ENCODE results near the gene TSTD1. TPM values are rescaled to one million over a fixed set of nuclear protein-coding genes. Genes with fewer than 3 reads are reported as not detected.

TSTD1 gene
- polyA plus RNA-seq, 3 donors = 9.9 to 20.3 (median 11.8) TPM

- intact Hi-C loops (cut with micrococcal nuclease) = loop anchor here (1.0 to 5.0 kb wide), 2 partner anchors 10 to 59 kb away; partner anchors contain the start of gene DEDD (in 1 of the 2)
- 93% methylated on average over 19 of the region's 19 CpGs for WGBS (ENCODE audit: insufficient coverage)
- no peak overlapping the region for H3K9ac ChIP-seq (ENCODE audit: insufficient read depth, low read length, poor library complexity, severe bottlenecking)
- Mint-ChIP-seq H3K27me3 (ENCODE audit: low read depth in 3 of 3) (peaks cover 0 to 1% (median 0%) of the 10 kb centered on the region in 3 donors), H3K27ac (peak overlapping the region in 1 of 7 donors; percentile 33), H3K36me3 (peaks cover 0 to 2% of the 10 kb centered on the region in 2 donors), H3K4me1 (peaks cover 32% of the 10 kb centered on the region), H3K4me3 (no peak overlapping the region), H3K9me3 (peaks cover 0 to 2% (median 0%) of the 10 kb centered on the region in 7 donors)
- peaks cover 25 to 29% of the 10 kb centered on the region in 2 donors for H3K4me1 ChIP-seq (ENCODE audit: control insufficient read depth in 1 of 2, insufficient read depth in 2 of 2, low read length in 2 of 2)
- H4K20me1 ChIP-seq (ENCODE audit: insufficient read depth, low read length) = no peaks in the 10 kb centered on the region
- no peak for TF ChIP-seq CTCF (IDR thresholded peaks at IDR 0.05)
- no peaks in the 10 kb centered on the region for H3K9me3 ChIP-seq (replicated peaks in 1 of 2; ENCODE audit: control insufficient read depth in 1 of 2, insufficient read depth in 1 of 2, low read length in 2 of 2)
- H3K4me2 ChIP-seq (replicated peaks; ENCODE audit: extremely low read depth, low read length, poor library complexity, severe bottlenecking) = no peak overlapping the region
- no peak for DNase-seq
- no peak overlapping the region for H2AFZ ChIP-seq (ENCODE audit: insufficient read depth, low read depth, low read length, poor library complexity, severe bottlenecking)
- H3K79me2 ChIP-seq (ENCODE audit: insufficient read depth, low read length) = peaks cover 26% of the 10 kb centered on the region
- H3K36me3 ChIP-seq (replicated peaks in 1 of 2; ENCODE audit: control insufficient read depth in 1 of 2, insufficient read depth in 2 of 2, low read length in 2 of 2) = no peaks in the 10 kb centered on the region
- H3K27me3 ChIP-seq (ENCODE audit: control insufficient read depth in 2 of 2, insufficient read depth in 2 of 2, low read length in 2 of 2) = no peaks in the 10 kb centered on the region
- H3K4me3 ChIP-seq (replicated peaks in 1 of 3; ENCODE audit: low read depth in 2 of 3, low read length in 3 of 3) = no peak overlapping the region
- no peak overlapping the region for H3K27ac ChIP-seq (ENCODE audit: low read depth in 1 of 2, low read length in 2 of 2)
These were observed 34.1 kb upstream of the TSTD1 start for GRCh38 chr1:161072751-161073449.

GRCh38 chr1:161071886-161072371 lies 33.2 kb upstream of the TSTD1 start:
- H3K36me3 Mint-ChIP-seq = peaks cover 1 to 12% of the 10 kb centered on the region in 2 donors
- no peaks in the 10 kb centered on the region for H3K9me3 ChIP-seq (replicated peaks in 1 of 2; ENCODE audit: control insufficient read depth in 1 of 2, insufficient read depth in 1 of 2, low read length in 2 of 2)
- peaks cover 0 to 1% (median under 1%) of the 10 kb centered on the region in 3 donors for H3K27me3 Mint-ChIP-seq (ENCODE audit: low read depth in 3 of 3)
- DNase-seq = peak; percentile 69 to 84 (median 79)
- no peak overlapping the region for H3K27ac ChIP-seq (ENCODE audit: low read depth in 1 of 2, low read length in 2 of 2)
- WGBS (ENCODE audit: insufficient coverage) = 33% methylated on average over 8 of the region's 9 CpGs
- H4K20me1 ChIP-seq (ENCODE audit: insufficient read depth, low read length) = peaks cover under 1% of the 10 kb centered on the region
- H3K27ac Mint-ChIP-seq = peak overlapping the region in 6 of 7 donors; percentile 43 to 82 (median 72)
- H3K4me3 ChIP-seq (replicated peaks in 1 of 3; ENCODE audit: low read depth in 2 of 3, low read length in 3 of 3) = no peak overlapping the region
- no peaks in the 10 kb centered on the region for H3K27me3 ChIP-seq (ENCODE audit: control insufficient read depth in 2 of 2, insufficient read depth in 2 of 2, low read length in 2 of 2)
- no peaks in the 10 kb centered on the region for H3K36me3 ChIP-seq (replicated peaks in 1 of 2; ENCODE audit: control insufficient read depth in 1 of 2, insufficient read depth in 2 of 2, low read length in 2 of 2)
- peak overlapping the region; percentile 19 for H2AFZ ChIP-seq (ENCODE audit: insufficient read depth, low read depth, low read length, poor library complexity, severe bottlenecking)
- intact Hi-C loops (cut with micrococcal nuclease) = loop anchor here (1.0 to 5.0 kb wide), 3 partner anchors 11 to 60 kb away; partner anchors contain the start of gene DEDD (in 1 of the 2)
- H3K4me2 ChIP-seq (replicated peaks; ENCODE audit: extremely low read depth, low read length, poor library complexity, severe bottlenecking) = no peak overlapping the region
- peaks cover 0 to 2% (median 0%) of the 10 kb centered on the region in 7 donors for H3K9me3 Mint-ChIP-seq
- H3K4me1 ChIP-seq (ENCODE audit: control insufficient read depth in 1 of 2, insufficient read depth in 2 of 2, low read length in 2 of 2) = peaks cover 35 to 38% of the 10 kb centered on the region in 2 donors
- peak; percentile 91 for TF ChIP-seq CTCF (IDR thresholded peaks at IDR 0.05)
- peaks cover 42% of the 10 kb centered on the region for H3K4me1 Mint-ChIP-seq
- peaks cover 36% of the 10 kb centered on the region for H3K79me2 ChIP-seq (ENCODE audit: insufficient read depth, low read length)
- no peak overlapping the region for H3K4me3 Mint-ChIP-seq
- no peak overlapping the region for H3K9ac ChIP-seq (ENCODE audit: insufficient read depth, low read length, poor library complexity, severe bottlenecking)

Data from CD14-positive monocyte (primary cell).